T-helper 1 cell treated with Interleukin-12 subunit alpha and Interleukin-12 subunit beta and Interleukin-4 antibody, amounts not matched to agents 30 ng/mL and 1 ng/mL, for 36 hours (primary cell): ENCODE data around the gene CSRNP2. TPM values are rescaled to one million over a fixed set of nuclear protein-coding genes. Genes with fewer than 3 reads are reported as not detected.
"Not testable (repeated sequence)": the region's sequence is repeated elsewhere in the genome, so short reads cannot be mapped to it uniquely, and the experiment has no call there.

Experiments
- intact Hi-C: fragments of 100-400 bp; cut with micrococcal nuclease; formaldehyde crosslinking; loops from one replicate; pipeline ENCODE4 v1.15.1; 2024
- total RNA-seq: library from RNA; stranded (reverse); gene quantifications from 2 replicates; pipeline ENCODE4 v1.2.3, GENCODE V29; 2022

The CSRNP2 gene
- total RNA-seq, 1 donor from 2014 or later: 21.8 TPM

- intact Hi-C loops: no loop called here
Observed at GRCh38 chr12:51033048-51033447, 50.3 kb downstream of the CSRNP2 start.

- intact Hi-C loops: loop anchor here (1.0 to 10.0 kb wide), 5 partner anchors 203 to 926 kb away; partner anchors contain the start of genes ACVR1B and LARP4
Observed at GRCh38 chr12:51028813-51029150, 54.6 kb downstream of the CSRNP2 start.

- intact Hi-C loops: loop anchor here (1.0 to 10.0 kb wide), 5 partner anchors 203 to 927 kb away; partner anchors contain the start of genes ACVR1B and LARP4
Observed at GRCh38 chr12:51028126-51028812, 55.1 kb downstream of the CSRNP2 start.

- intact Hi-C loops: loop anchor here (5.0 to 10.0 kb wide), 4 partner anchors 315 to 927 kb away; partner anchors contain the start of genes ACVR1B and LARP4
Observed at GRCh38 chr12:51027342-51027835, 56.0 kb downstream of the CSRNP2 start.

GRCh38 chr12:51025836-51026638 is 57.4 kb downstream of the CSRNP2 start, which contains the start of gene SLC11A2:
SLC11A2 (minus strand) TSS chr12:51026384; CDS start chr12:51010728, 15,656 bp downstream.
- intact Hi-C loops: loop anchor here (1.0 to 10.0 kb wide), 12 partner anchors 17 to 929 kb away; partner anchors contain the start of genes ACVR1B, CSRNP2, DAZAP2 and LARP4

GRCh38 chr12:51025338-51025835 is 58.0 kb downstream of the CSRNP2 start:
- intact Hi-C loops: loop anchor here (1.0 to 10.0 kb wide), 9 partner anchors 16 to 929 kb away; partner anchors contain the start of genes ACVR1B, LARP4, LETMD1 and TFCP2

- intact Hi-C loops: loop anchor here (1.0 to 10.0 kb wide), 7 partner anchors 37 to 931 kb away; partner anchors contain the start of genes ACVR1B, LARP4, POU6F1 and TFCP2
Observed at GRCh38 chr12:51023625-51024382, 59.6 kb downstream of the CSRNP2 start.

- intact Hi-C loops: loop anchor here (10.0 kb wide), 2 partner anchors 617 to 933 kb away; partner anchors contain the start of genes ACVR1B and LARP4
Observed at GRCh38 chr12:51021694-51022093, 61.7 kb downstream of the CSRNP2 start.

GRCh38 chr12:51020448-51021182 is 62.8 kb downstream of the CSRNP2 start:
- intact Hi-C loops: loop anchor here (10.0 kb wide), 2 partner anchors 616 to 934 kb away; partner anchors contain the start of genes ACVR1B and LARP4

- intact Hi-C loops: loop anchor here (10.0 kb wide), 2 partner anchors 615 to 935 kb away; partner anchors contain the start of genes ACVR1B and LARP4
Observed at GRCh38 chr12:51019927-51020326, 63.5 kb downstream of the CSRNP2 start.

GRCh38 chr12:51018956-51019355 is 64.4 kb downstream of the CSRNP2 start:
- intact Hi-C loops: no loop called here

GRCh38 chr12:51017452-51017851 is 65.9 kb downstream of the CSRNP2 start:
- intact Hi-C loops: no loop called here

- intact Hi-C loops: not testable (repeated sequence)
Observed at GRCh38 chr12:51014467-51014866, 68.9 kb downstream of the CSRNP2 start.

GRCh38 chr12:51013441-51013840 is 70.0 kb downstream of the CSRNP2 start:
- intact Hi-C loops: no loop called here

GRCh38 chr12:51012570-51013236 is 70.7 kb downstream of the CSRNP2 start:
- intact Hi-C loops: no loop called here

GRCh38 chr12:51011955-51012354 is 71.4 kb downstream of the CSRNP2 start:
- intact Hi-C loops: no loop called here
